Stimulated activated CD4-positive, alpha-beta T cell treated with anti-CD3 and anti-CD28 coated beads, TNF-alpha, amount 100 ng/mL, for 24 hours (primary cell): ENCODE measurements around the gene SNPH.
A peak's percentile ranks its signal among the peaks of the same experiment; 100 is the strongest.

Source experiments
- DNase-seq, 3 experiments: peaks; one replicate each; pipeline ENCODE4 v3.0.0-alpha.2; 2020; ENCODE audit warnings: low read depth in 3 of 3

The SNPH gene

GRCh38 chr20:1323830-1324597, 57.9 kb downstream of the SNPH start:
- DNase-seq, result no peak

- no peak for DNase-seq
Measured at GRCh38 chr20:1324598-1325172, 58.6 kb downstream of the SNPH start.

- peak; percentile 97 to 98 (median 98) for DNase-seq
Measured at GRCh38 chr20:1325173-1326030, 59.3 kb downstream of the SNPH start.

- no peak for DNase-seq
Measured at GRCh38 chr20:1326031-1326930, 60.2 kb downstream of the SNPH start.

- DNase-seq, result no peak
Measured at GRCh38 chr20:1327241-1327653, 61.2 kb downstream of the SNPH start.

GRCh38 chr20:1327827-1328679, 62.0 kb downstream of the SNPH start:
- DNase-seq, result no peak

GRCh38 chr20:1328680-1329330, 62.7 kb downstream of the SNPH start, which contains the start of gene SDCBP2:
SDCBP2 (minus strand) TSS chr20:1329139; CDS start chr20:1320416, 8,723 bp downstream.
- DNase-seq, result no peak

GRCh38 chr20:1330075-1330830, 64.2 kb downstream of the SNPH start:
- peak in 1 of 3 experiments; percentile 28 for DNase-seq

- no peak for DNase-seq
Measured at GRCh38 chr20:1331101-1331500, 65.0 kb downstream of the SNPH start.

GRCh38 chr20:1331801-1332453, 65.8 kb downstream of the SNPH start:
- DNase-seq, result no peak

GRCh38 chr20:1332749-1333300, 66.7 kb downstream of the SNPH start:
- DNase-seq, result no peak

GRCh38 chr20:1333462-1334369, 67.6 kb downstream of the SNPH start:
- no peak for DNase-seq

GRCh38 chr20:1334370-1334731, 68.3 kb downstream of the SNPH start:
- no peak for DNase-seq

- no peak for DNase-seq
Measured at GRCh38 chr20:1334761-1335160, 68.7 kb downstream of the SNPH start.

- no peak for DNase-seq
Measured at GRCh38 chr20:1335961-1336698, 70.0 kb downstream of the SNPH start.

GRCh38 chr20:1336699-1337367, 70.7 kb downstream of the SNPH start:
- no peak for DNase-seq
